ENCODE measurements around the gene SOX6. TPM values are rescaled to one million over a fixed set of nuclear protein-coding genes. Genes with fewer than 3 reads are reported as not detected.

SOX6 gene
- total RNA-seq, 1 donor from 2014 or later: 4.9 TPM

DNA sequence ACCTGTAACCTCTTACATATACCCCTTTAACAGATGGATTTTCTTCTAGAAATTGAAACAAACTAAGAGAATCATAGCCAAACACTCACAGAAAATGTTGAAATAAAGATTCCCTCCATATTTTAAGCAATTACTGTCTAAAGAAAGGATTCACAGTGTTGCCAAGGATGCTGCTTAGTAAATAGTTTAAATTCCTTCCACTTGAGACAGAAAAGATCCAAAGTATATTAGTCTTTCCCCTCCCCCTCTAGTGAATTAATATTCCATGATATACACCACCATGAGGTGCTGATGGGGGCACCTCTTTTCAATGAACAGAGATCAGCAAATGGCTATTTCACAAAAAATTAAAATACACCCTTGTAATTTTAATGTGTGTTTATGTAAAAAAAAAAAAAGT lies 186.8 kb downstream of the SOX6 start:
- Histone ChIP-seq H3K27ac (no peak overlapping the region), H3K36me3 (no peaks in the 10 kb centered on the region), H3K4me1 (no peaks in the 10 kb centered on the region), H3K27me3 (no peaks in the 10 kb centered on the region), H3K4me3 (no peak overlapping the region), H3K9me3 (no peaks in the 10 kb centered on the region)
- DNase-seq (ENCODE audit: extremely low spot score in 2 of 2): no peak
- intact Hi-C loops (cut with DNase I): no loop called here
- TF ChIP-seq CTCF (IDR thresholded peaks at IDR 0.05): no peak
- no peak for TF ChIP-seq POLR2A (IDR thresholded peaks at IDR 0.05)
- TF ChIP-seq POLR2AphosphoS5 (IDR thresholded peaks at IDR 0.05; ENCODE audit: insufficient read depth in 1 of 2, low read depth in 1 of 2): no peak

GRCh38 chr11:16167706-16168487 lies 188.4 kb downstream of the SOX6 start:
- H3K27ac ChIP-seq: no peak overlapping the region
- no peaks in the 10 kb centered on the region for H3K9me3 ChIP-seq
- intact Hi-C loops (cut with DNase I): no loop called here
- no peak for TF ChIP-seq POLR2AphosphoS5 (IDR thresholded peaks at IDR 0.05; ENCODE audit: insufficient read depth in 1 of 2, low read depth in 1 of 2)
- no peak for TF ChIP-seq CTCF (IDR thresholded peaks at IDR 0.05)
- TF ChIP-seq POLR2A (IDR thresholded peaks at IDR 0.05): no peak
- no peaks in the 10 kb centered on the region for H3K36me3 ChIP-seq
- no peaks in the 10 kb centered on the region for H3K4me1 ChIP-seq
- no peak for DNase-seq (ENCODE audit: extremely low spot score in 2 of 2)
- H3K27me3 ChIP-seq: no peaks in the 10 kb centered on the region
- H3K4me3 ChIP-seq: no peak overlapping the region

DNA sequence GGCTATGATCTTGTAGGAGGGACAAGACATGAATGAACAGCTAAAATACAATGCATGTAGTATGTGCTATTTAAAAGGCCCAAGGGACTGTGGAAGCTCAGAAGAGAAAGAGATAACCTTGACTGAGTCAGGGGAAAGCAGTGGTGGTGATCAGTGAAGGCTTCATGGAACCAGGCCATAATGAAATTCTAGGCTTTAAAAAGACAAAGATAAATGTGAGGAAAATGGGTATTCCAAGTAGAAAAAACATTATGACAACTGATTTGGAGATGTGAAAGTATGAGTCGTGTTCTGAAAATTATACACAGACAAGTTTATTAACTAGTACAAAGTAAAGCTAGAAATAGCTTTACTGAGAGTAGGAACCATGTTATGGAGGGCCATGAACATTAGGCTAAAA lies 189.8 kb downstream of the SOX6 start:
- no peaks in the 10 kb centered on the region for H3K27me3 ChIP-seq
- no peaks in the 10 kb centered on the region for H3K4me1 ChIP-seq
- H3K27ac ChIP-seq: no peak overlapping the region
- no peak for TF ChIP-seq POLR2AphosphoS5 (IDR thresholded peaks at IDR 0.05; ENCODE audit: insufficient read depth in 1 of 2, low read depth in 1 of 2)
- TF ChIP-seq CTCF (IDR thresholded peaks at IDR 0.05): no peak
- TF ChIP-seq POLR2A (IDR thresholded peaks at IDR 0.05): no peak
- DNase-seq (ENCODE audit: extremely low spot score in 2 of 2): no peak
- H3K36me3 ChIP-seq: no peaks in the 10 kb centered on the region
- intact Hi-C loops (cut with DNase I): no loop called here
- H3K9me3 ChIP-seq: no peaks in the 10 kb centered on the region
- no peak overlapping the region for H3K4me3 ChIP-seq

DNA sequence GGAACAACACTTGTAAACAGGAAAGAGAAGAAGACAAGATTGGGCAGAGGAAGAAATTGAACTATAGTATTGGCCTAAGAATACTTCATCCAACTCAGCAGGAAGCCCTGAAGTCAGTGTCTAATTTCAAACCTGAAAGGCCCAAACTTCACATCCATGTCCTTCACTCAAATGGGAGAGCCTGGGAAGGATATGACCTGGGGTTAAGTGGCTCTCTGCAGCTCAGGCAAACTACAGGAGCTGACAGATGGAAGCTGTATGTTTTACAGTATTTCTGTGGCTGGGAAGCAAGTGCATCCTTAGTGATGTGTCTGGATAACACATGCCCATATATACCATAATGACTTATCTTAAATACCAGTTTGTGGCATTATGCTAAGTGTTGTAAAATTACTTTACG lies 196.2 kb downstream of the SOX6 start:
- Histone ChIP-seq H3K9me3 (no peaks in the 10 kb centered on the region), H3K36me3 (no peaks in the 10 kb centered on the region)
- intact Hi-C loops (cut with DNase I): no loop called here

More for the DNA sequence above, 196.2 kb downstream of the SOX6 start:
- Histone ChIP-seq H3K4me1 (no peaks in the 10 kb centered on the region), H3K27me3 (no peaks in the 10 kb centered on the region), H3K27ac (no peak overlapping the region), H3K4me3 (no peak overlapping the region)
- no peak for TF ChIP-seq POLR2A (IDR thresholded peaks at IDR 0.05)
- TF ChIP-seq CTCF (IDR thresholded peaks at IDR 0.05): no peak
- no peak for TF ChIP-seq POLR2AphosphoS5 (IDR thresholded peaks at IDR 0.05; ENCODE audit: insufficient read depth in 1 of 2, low read depth in 1 of 2)
- DNase-seq (ENCODE audit: extremely low spot score in 2 of 2): no peak

Measured in vagina (tissue), 2 donors.